Hematopoietic multipotent progenitor cell treated with erythropoietin and hydrocortisone succinate and interleukin-3 and kit ligand, for 15 days (in vitro differentiated cells): Measurements from ENCODE around the gene REC114.

Source experiments
- DNase-seq: peaks from one replicate; pipeline ENCODE4 v3.0.0-alpha.2; 2015; ENCODE audit warnings: low spot score

Gene REC114

GRCh38 chr15:73607405-73607804 is 164.4 kb downstream of the REC114 start:
- DNase-seq, result no peak

GRCh38 chr15:73607843-73608242 is 164.9 kb downstream of the REC114 start:
- no peak for DNase-seq

- DNase-seq, result no peak
Observed at GRCh38 chr15:73608475-73608874, 165.5 kb downstream of the REC114 start.

- no peak for DNase-seq
Observed at GRCh38 chr15:73608941-73609340, 166.0 kb downstream of the REC114 start.
